Stimulated activated CD4-positive, alpha-beta T cell treated with anti-CD3 and anti-CD28 coated beads, Interleukin-2, amount 100 ng/mL, for 24 hours (primary cell): ENCODE results near the gene MYH4.

ENCODE experiments used
- DNase-seq, 2 donors: peaks; one replicate each; pipeline ENCODE4 v3.0.0-alpha.2; 2020

The MYH4 gene

GRCh38 chr17:10469459-10469858, at the start of gene MYH4:
MYH4 (minus strand) TSS chr17:10469559; CDS start chr17:10466745, 2,814 bp downstream.
- no peak for DNase-seq

GRCh38 chr17:10518271-10519037, 49.1 kb upstream of the MYH4 start, which contains the start of gene MYH1:
MYH1 (minus strand) TSS chr17:10518542; CDS start chr17:10516642, 1,900 bp downstream.
- DNase-seq, result no peak

- DNase-seq, result no peak
Observed at GRCh38 chr17:10516638-10517037, 47.3 kb upstream of the MYH4 start.

- DNase-seq, result no peak
Observed at GRCh38 chr17:10516065-10516464, 46.7 kb upstream of the MYH4 start.

- no peak for DNase-seq
Observed at GRCh38 chr17:10513299-10514067, 44.1 kb upstream of the MYH4 start.

- DNase-seq, result no peak
Observed at GRCh38 chr17:10512856-10513255, 43.5 kb upstream of the MYH4 start.

GRCh38 chr17:10499950-10500349, 30.6 kb upstream of the MYH4 start:
- no peak for DNase-seq

GRCh38 chr17:10492004-10492403, 22.6 kb upstream of the MYH4 start:
- DNase-seq, result no peak

- DNase-seq, result no peak
Observed at GRCh38 chr17:10482252-10482651, 12.9 kb upstream of the MYH4 start.

- no peak for DNase-seq
Observed at GRCh38 chr17:10477701-10478100, 8.3 kb upstream of the MYH4 start.

- no peak for DNase-seq
Observed at GRCh38 chr17:10474536-10474935, 5.2 kb upstream of the MYH4 start.

GRCh38 chr17:10471858-10472257, 2.5 kb upstream of the MYH4 start:
- no peak for DNase-seq

- no peak for DNase-seq
Observed at GRCh38 chr17:10463402-10463801, 6.0 kb downstream of the MYH4 start.

- DNase-seq, result no peak
Observed at GRCh38 chr17:10460062-10460461, 9.3 kb downstream of the MYH4 start.

- DNase-seq, result no peak
Observed at GRCh38 chr17:10458701-10459100, 10.7 kb downstream of the MYH4 start.

GRCh38 chr17:10457952-10458351, 11.4 kb downstream of the MYH4 start:
- DNase-seq, result no peak

- DNase-seq, result no peak
Observed at GRCh38 chr17:10447026-10447931, 22.1 kb downstream of the MYH4 start.

- DNase-seq, result no peak
Observed at GRCh38 chr17:10439816-10440215, 29.5 kb downstream of the MYH4 start.

- no peak for DNase-seq
Observed at GRCh38 chr17:10435096-10435495, 34.3 kb downstream of the MYH4 start.

- DNase-seq, result no peak
Observed at GRCh38 chr17:10429421-10430045, 39.8 kb downstream of the MYH4 start.

- no peak for DNase-seq
Observed at GRCh38 chr17:10428781-10429180, 40.6 kb downstream of the MYH4 start.

GRCh38 chr17:10421900-10422542, 47.3 kb downstream of the MYH4 start, which contains the start of gene MYH8:
MYH8 (minus strand) TSS chr17:10421950; CDS start chr17:10420227, 1,723 bp downstream.
- DNase-seq, result no peak
